MM.1S (cell line): ENCODE measurements around the gene BIRC5.

Experiments used
- DNase-seq: peaks from one replicate; pipeline ENCODE4 v3.0.0-alpha.2; 2015
- H2AFZ ChIP-seq: fragments of 300-600 bp; sonication (generic); 2 replicates; pipeline ENCODE4 v1.6.0; 2016; ENCODE audit warnings: antibody characterized with exemption, low read length
- H3F3A ChIP-seq: fragments of 300-600 bp; sonication (generic); 2 replicates; pipeline ENCODE4 v1.6.1; 2016; ENCODE audit warnings: mild to moderate bottlenecking, antibody characterized with exemption, low read length, moderate library complexity, mixed read lengths; ENCODE audit not compliant: insufficient read depth
- H3K27ac ChIP-seq: fragments of 300-600 bp; sonication (generic); 2 replicates; pipeline ENCODE4 v1.5.1; 2016; ENCODE audit warnings: mild to moderate bottlenecking, low read length
- H3K27me3 ChIP-seq: fragments of 300-600 bp; sonication (generic); replicated peaks from 2 replicates; pipeline ENCODE4 v1.6.0; 2016; ENCODE audit warnings: low read length; ENCODE audit not compliant: insufficient read depth
- H3K36me3 ChIP-seq: fragments of 300-600 bp; sonication (generic); replicated peaks from 2 replicates; pipeline ENCODE4 v1.6.1; 2016; ENCODE audit warnings: mild to moderate bottlenecking, low read length, mixed read lengths; ENCODE audit not compliant: insufficient read depth
- H3K4me1 ChIP-seq: fragments of 300-600 bp; sonication (generic); 2 replicates; pipeline ENCODE4 v1.6.1; 2016; ENCODE audit warnings: low read length, mixed read lengths
- H3K4me2 ChIP-seq: fragments of 300-600 bp; sonication (generic); 2 replicates; pipeline ENCODE4 v1.6.0; 2016; ENCODE audit warnings: low read depth, low read length
- H3K4me3 ChIP-seq: fragments of 300-600 bp; sonication (generic); 2 replicates; pipeline ENCODE4 v1.5.1; 2016; ENCODE audit warnings: low read length, mixed read lengths
- H3K79me2 ChIP-seq: fragments of 300-600 bp; sonication (generic); 2 replicates; pipeline ENCODE4 v1.6.1; 2016; ENCODE audit warnings: mixed run types, low read length, mixed read lengths
- H3K9ac ChIP-seq: fragments of 300-600 bp; sonication (generic); 2 replicates; pipeline ENCODE4 v1.6.1; 2016; ENCODE audit warnings: low read length, mixed read lengths
- H3K9me2 ChIP-seq: fragments of 300-600 bp; sonication (generic); replicated peaks from 2 replicates; pipeline ENCODE4 v1.6.1; 2016; ENCODE audit warnings: mild to moderate bottlenecking, low read length, mixed read lengths; ENCODE audit not compliant: insufficient read depth
- H3K9me3 ChIP-seq: fragments of 300-600 bp; sonication (generic); replicated peaks from 2 replicates; pipeline ENCODE4 v1.6.1; 2016; ENCODE audit warnings: mild to moderate bottlenecking, low read length, mixed read lengths; ENCODE audit not compliant: insufficient read depth
- H4K20me1 ChIP-seq: fragments of 300-600 bp; sonication (generic); 2 replicates; pipeline ENCODE4 v1.6.1; 2016; ENCODE audit warnings: mild to moderate bottlenecking, low read length, moderate library complexity, mixed read lengths; ENCODE audit not compliant: insufficient read depth
- CTCF ChIP-seq: fragments of 300-600 bp; sonication (generic); IDR thresholded peaks from 2 replicates; pipeline ENCODE4 v1.5.1; 2016; ENCODE audit warnings: antibody characterized with exemption, low read length, mixed read lengths
- EZH2 ChIP-seq: fragments of 300-600 bp; sonication (generic); optimal IDR thresholded peaks from 2 replicates; pipeline ENCODE3; 2017; ENCODE audit warnings: low read depth, mild to moderate bottlenecking, antibody characterized with exemption, low read length, mixed read lengths
- EZH2phosphoT487 ChIP-seq: fragments of 300-600 bp; sonication (generic); IDR thresholded peaks from 2 replicates; pipeline ENCODE4 v1.6.1; 2018; ENCODE audit warnings: antibody characterized with exemption, low read length

BIRC5 gene

GRCh38 chr17:78237401-78238012, 23.5 kb downstream of the BIRC5 start:
- Histone ChIP-seq H3K9me3 (no peaks in the 10 kb centered on the region), H2AFZ (no peak overlapping the region), H3K9me2 (no peaks in the 10 kb centered on the region), H3K9ac (no peak overlapping the region), H3K36me3 (no peaks in the 10 kb centered on the region), H3K4me1 (no peaks in the 10 kb centered on the region), H4K20me1 (no peaks in the 10 kb centered on the region), H3K27me3 (peaks cover 9% of the 10 kb centered on the region), H3K27ac (no peak overlapping the region), H3K4me3 (no peak overlapping the region), H3F3A (no peaks in the 10 kb centered on the region), H3K4me2 (no peak overlapping the region), H3K79me2 (no peaks in the 10 kb centered on the region)
- no peak for DNase-seq
- TF ChIP-seq EZH2, result no peak
- no peak for TF ChIP-seq EZH2phosphoT487
- no peak for TF ChIP-seq CTCF

DNA sequence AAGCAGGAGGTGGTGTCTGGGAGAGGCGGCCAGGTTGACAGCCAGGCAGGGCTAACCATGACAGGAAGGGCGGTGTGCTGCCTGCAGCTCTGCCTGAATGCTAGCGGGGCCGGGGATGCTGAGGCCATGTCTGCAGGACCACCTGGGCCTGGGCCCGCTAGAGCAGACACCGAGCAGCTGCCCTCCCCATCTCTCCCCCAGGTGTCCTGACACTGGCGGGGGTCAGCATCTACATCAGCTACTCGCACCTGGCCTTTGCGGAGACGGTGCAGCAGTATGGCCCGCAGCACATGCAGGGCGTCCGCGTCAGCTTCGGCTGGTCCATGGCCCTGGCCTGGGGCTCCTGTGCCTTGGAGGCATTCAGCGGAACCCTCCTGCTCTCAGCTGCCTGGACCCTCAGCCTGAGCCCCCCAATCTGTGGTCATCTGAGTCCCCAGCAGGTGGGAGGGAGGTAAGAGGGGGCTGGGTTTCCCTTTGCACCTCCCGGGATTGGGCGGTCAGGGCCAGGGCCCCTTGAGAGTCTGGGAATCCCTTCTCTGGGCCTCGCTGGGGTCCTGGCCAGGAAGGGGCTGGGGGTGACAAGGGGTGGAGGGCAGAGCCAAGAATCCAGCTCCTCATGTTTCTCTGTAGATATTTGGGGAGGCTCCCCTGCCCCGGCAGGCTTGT, 24.9 kb downstream of the BIRC5 start:
- H3K79me2 ChIP-seq, result no peaks in the 10 kb centered on the region
- H3F3A ChIP-seq, result no peaks in the 10 kb centered on the region
- no peak overlapping the region for H3K4me3 ChIP-seq
- no peak for DNase-seq
- TF ChIP-seq EZH2, result no peak
- TF ChIP-seq CTCF, result no peak
- TF ChIP-seq EZH2phosphoT487, result no peak
- no peaks in the 10 kb centered on the region for H3K36me3 ChIP-seq
- H3K27me3 ChIP-seq, result no peaks in the 10 kb centered on the region
- H3K4me2 ChIP-seq, result no peak overlapping the region
- no peaks in the 10 kb centered on the region for H4K20me1 ChIP-seq
- H2AFZ ChIP-seq, result no peak overlapping the region
- H3K27ac ChIP-seq, result no peak overlapping the region
- H3K9me3 ChIP-seq, result no peaks in the 10 kb centered on the region
- H3K9ac ChIP-seq, result no peak overlapping the region
- no peaks in the 10 kb centered on the region for H3K9me2 ChIP-seq
- H3K4me1 ChIP-seq, result 0 out of 2 replicates have a peak, but pooled peaks cover 5% of the 10 kb centered on the region

GRCh38 chr17:78239489-78239931, 25.5 kb downstream of the BIRC5 start:
- no peaks in the 10 kb centered on the region for H3K9me3 ChIP-seq
- no peak overlapping the region for H3K27ac ChIP-seq
- H3K4me3 ChIP-seq, result no peak overlapping the region
- H3K9ac ChIP-seq, result no peak overlapping the region
- H3K4me1 ChIP-seq, result 0 out of 2 replicates have a peak, but pooled peaks cover 5% of the 10 kb centered on the region
- no peaks in the 10 kb centered on the region for H4K20me1 ChIP-seq
- H3K4me2 ChIP-seq, result no peak overlapping the region
- TF ChIP-seq EZH2phosphoT487 (no peak), EZH2 (no peak), CTCF (no peak)
- H3K36me3 ChIP-seq, result no peaks in the 10 kb centered on the region
- H3K27me3 ChIP-seq, result no peaks in the 10 kb centered on the region
- no peak overlapping the region for H2AFZ ChIP-seq
- H3F3A ChIP-seq, result no peaks in the 10 kb centered on the region
- no peak for DNase-seq
- H3K9me2 ChIP-seq, result no peaks in the 10 kb centered on the region
- no peaks in the 10 kb centered on the region for H3K79me2 ChIP-seq
